Skeletal muscle tissue (tissue), 4 donors: ENCODE data around the gene NLGN3. TPM values are rescaled to one million over a fixed set of nuclear protein-coding genes. Genes with fewer than 3 reads are reported as not detected.

Experiments used
- H3K27ac ChIP-seq: one replicate; pipeline ENCODE4 v1.7.0; 2013; ENCODE audit warnings: mild to moderate bottlenecking, low read depth, low read length, inconsistent platforms
- H3K27me3 ChIP-seq, 3 donors: one replicate each; pipeline ENCODE4 v1.7.0; 2013; ENCODE audit warnings: low read length in 3 of 3; ENCODE audit not compliant: control insufficient read depth in 3 of 3, insufficient read depth in 3 of 3
- H3K36me3 ChIP-seq, 3 donors: one replicate each; pipeline ENCODE4 v1.7.0; 2013; ENCODE audit warnings: low read length in 3 of 3; ENCODE audit not compliant: control insufficient read depth in 3 of 3, insufficient read depth in 3 of 3
- H3K4me1 ChIP-seq, 3 donors: one replicate each; pipeline ENCODE4 v1.7.0; 2013; ENCODE audit warnings: low read length in 3 of 3, mild to moderate bottlenecking in 3 of 3; ENCODE audit not compliant: control insufficient read depth in 3 of 3, insufficient read depth in 3 of 3
- H3K4me3 ChIP-seq, 3 donors: one replicate each; pipeline ENCODE4 v1.7.0; 2013; ENCODE audit warnings: low read length in 3 of 3
- H3K9ac ChIP-seq, 3 donors: one replicate each; pipeline ENCODE4 v1.7.0; 2013; ENCODE audit warnings: low read length in 3 of 3, mild to moderate bottlenecking in 3 of 3, moderate library complexity in 2 of 3, low read depth in 1 of 3
- H3K9me3 ChIP-seq, 3 donors: one replicate each; pipeline ENCODE4 v1.7.0; 2013; ENCODE audit warnings: low read length in 3 of 3; ENCODE audit not compliant: control insufficient read depth in 3 of 3
- total RNA-seq: library from RNA; depleted of rRNA; stranded (reverse); fragments of >200 nt; gene quantifications from one replicate; pipeline ENCODE4 v1.2.3, GENCODE V29; 2014
- donor health status: Osteomylitis.

The NLGN3 gene
- total RNA-seq, 1 donor from 2014 or later = 1.0 TPM

- H3K9me3 ChIP-seq = no peaks in the 10 kb centered on the region
- no peaks in the 10 kb centered on the region for H3K36me3 ChIP-seq
- no peak overlapping the region for H3K4me3 ChIP-seq
- no peak overlapping the region for H3K27ac ChIP-seq
- no peaks in the 10 kb centered on the region for H3K27me3 ChIP-seq
- no peak overlapping the region for H3K9ac ChIP-seq
- H3K4me1 ChIP-seq = no peaks in the 10 kb centered on the region
Measured at GRCh38 chrX:71166461-71166860, 21.8 kb downstream of the NLGN3 start.

GRCh38 chrX:71167031-71167781, 22.6 kb downstream of the NLGN3 start:
- Histone ChIP-seq H3K36me3 (no peaks in the 10 kb centered on the region), H3K4me3 (no peak overlapping the region), H3K9ac (no peak overlapping the region), H3K27me3 (no peaks in the 10 kb centered on the region), H3K9me3 (no peaks in the 10 kb centered on the region), H3K4me1 (no peaks in the 10 kb centered on the region), H3K27ac (no peak overlapping the region)

- no peak overlapping the region for H3K27ac ChIP-seq
- H3K9me3 ChIP-seq = no peaks in the 10 kb centered on the region
- H3K27me3 ChIP-seq = no peaks in the 10 kb centered on the region
- no peaks in the 10 kb centered on the region for H3K4me1 ChIP-seq
- no peaks in the 10 kb centered on the region for H3K36me3 ChIP-seq
- H3K9ac ChIP-seq = no peak overlapping the region
- H3K4me3 ChIP-seq = no peak overlapping the region
Measured at GRCh38 chrX:71168134-71168533, 23.5 kb downstream of the NLGN3 start.

- no peak overlapping the region for H3K9ac ChIP-seq
- H3K27me3 ChIP-seq = no peaks in the 10 kb centered on the region
- no peaks in the 10 kb centered on the region for H3K36me3 ChIP-seq
- no peak overlapping the region for H3K4me3 ChIP-seq
- H3K4me1 ChIP-seq = no peaks in the 10 kb centered on the region
- no peak overlapping the region for H3K27ac ChIP-seq
- no peaks in the 10 kb centered on the region for H3K9me3 ChIP-seq
Measured at GRCh38 chrX:71169586-71169985, 24.9 kb downstream of the NLGN3 start.

GRCh38 chrX:71170660-71171059, 26.0 kb downstream of the NLGN3 start:
- no peaks in the 10 kb centered on the region for H3K9me3 ChIP-seq
- no peaks in the 10 kb centered on the region for H3K36me3 ChIP-seq
- no peaks in the 10 kb centered on the region for H3K4me1 ChIP-seq
- no peak overlapping the region for H3K9ac ChIP-seq
- H3K27me3 ChIP-seq = no peaks in the 10 kb centered on the region
- H3K4me3 ChIP-seq = no peak overlapping the region
- H3K27ac ChIP-seq = no peak overlapping the region

GRCh38 chrX:71171110-71171801, 26.6 kb downstream of the NLGN3 start:
- no peak overlapping the region for H3K9ac ChIP-seq
- H3K4me3 ChIP-seq = no peak overlapping the region
- no peaks in the 10 kb centered on the region for H3K27me3 ChIP-seq
- H3K9me3 ChIP-seq = no peaks in the 10 kb centered on the region
- H3K4me1 ChIP-seq = no peaks in the 10 kb centered on the region
- no peak overlapping the region for H3K27ac ChIP-seq
- no peaks in the 10 kb centered on the region for H3K36me3 ChIP-seq

GRCh38 chrX:71173440-71173839, 28.8 kb downstream of the NLGN3 start:
- no peaks in the 10 kb centered on the region for H3K27me3 ChIP-seq
- H3K4me3 ChIP-seq = no peak overlapping the region
- no peaks in the 10 kb centered on the region for H3K9me3 ChIP-seq
- H3K4me1 ChIP-seq = no peaks in the 10 kb centered on the region
- no peak overlapping the region for H3K9ac ChIP-seq
- H3K27ac ChIP-seq = no peak overlapping the region
- no peaks in the 10 kb centered on the region for H3K36me3 ChIP-seq

GRCh38 chrX:71174795-71175194, 30.2 kb downstream of the NLGN3 start:
- H3K9ac ChIP-seq = no peak overlapping the region
- H3K36me3 ChIP-seq = no peaks in the 10 kb centered on the region
- no peaks in the 10 kb centered on the region for H3K27me3 ChIP-seq
- no peaks in the 10 kb centered on the region for H3K4me1 ChIP-seq
- H3K9me3 ChIP-seq = no peaks in the 10 kb centered on the region
- no peak overlapping the region for H3K27ac ChIP-seq
- H3K4me3 ChIP-seq = no peak overlapping the region

- no peaks in the 10 kb centered on the region for H3K36me3 ChIP-seq
- no peaks in the 10 kb centered on the region for H3K4me1 ChIP-seq
- H3K9ac ChIP-seq = no peak overlapping the region
- H3K4me3 ChIP-seq = no peak overlapping the region
- no peak overlapping the region for H3K27ac ChIP-seq
- H3K9me3 ChIP-seq = no peaks in the 10 kb centered on the region
- no peaks in the 10 kb centered on the region for H3K27me3 ChIP-seq
Measured at GRCh38 chrX:71175531-71175930, 30.9 kb downstream of the NLGN3 start.

- no peaks in the 10 kb centered on the region for H3K36me3 ChIP-seq
- no peaks in the 10 kb centered on the region for H3K9me3 ChIP-seq
- H3K4me3 ChIP-seq = no peak overlapping the region
- H3K9ac ChIP-seq = no peak overlapping the region
- no peak overlapping the region for H3K27ac ChIP-seq
- no peaks in the 10 kb centered on the region for H3K27me3 ChIP-seq
- peaks cover 0 to under 1% (median under 1%) of the 10 kb centered on the region in 3 donors for H3K4me1 ChIP-seq
Measured at GRCh38 chrX:71177327-71177726, 32.7 kb downstream of the NLGN3 start.
